Measurements from ENCODE around the gene JAZF1.
"Not testable (repeated sequence)": the region's sequence is repeated elsewhere in the genome, so short reads cannot be mapped to it uniquely, and the experiment has no call there.

GRCh38 chr7:27856703-27857485, 323.7 kb downstream of the JAZF1 start:
- TF ChIP-seq EZH2 (IDR thresholded peaks at IDR 0.05; ENCODE audit: borderline replicate concordance, low read length); CTCF (conservative IDR thresholded peaks at IDR 0.05 in 1 of 2, IDR thresholded peaks at IDR 0.05 in 1 of 2; ENCODE audit: extremely low read depth in 1 of 2, insufficient read depth in 1 of 2, low read depth in 1 of 2, low read length in 2 of 2): not testable (repeated sequence)

Measured in mammary epithelial cell (primary cell).